GM21723 (cell line): ENCODE measurements around the gene CXCL5.

Experiments used
- ATAC-seq: cut with Tn5 transposase; IDR thresholded peaks from one replicate; pipeline ENCODE4 v1.9.1; 2021; ENCODE audit warnings: mild to moderate bottlenecking, moderate library complexity; ENCODE audit not compliant: unreplicated experiment

CXCL5 gene

GRCh38 chr4:73998040-73999011, at the start of gene CXCL5:
TSS of gene CXCL5 (minus strand) at chr4:73998677. CDS start at chr4:73998581, 96 bp downstream.
- no peak for ATAC-seq

- ATAC-seq = no peak
These were observed 48.7 kb upstream of the CXCL5 start for GRCh38 chr4:74047152-74047551.

- ATAC-seq = no peak
These were observed 47.3 kb upstream of the CXCL5 start for GRCh38 chr4:74045772-74046171.

- no peak for ATAC-seq
These were observed 46.8 kb upstream of the CXCL5 start for GRCh38 chr4:74045247-74045646.

GRCh38 chr4:74044677-74045076, 46.2 kb upstream of the CXCL5 start:
- ATAC-seq = no peak

GRCh38 chr4:74042681-74043080, 44.2 kb upstream of the CXCL5 start:
- ATAC-seq = no peak

- ATAC-seq = no peak
These were observed 42.9 kb upstream of the CXCL5 start for GRCh38 chr4:74041418-74041817.

- ATAC-seq = no peak
These were observed 40.9 kb upstream of the CXCL5 start for GRCh38 chr4:74039315-74039763.

- peak; percentile 70 for ATAC-seq
These were observed 40.2 kb upstream of the CXCL5 start, which contains the start of gene CXCL3 for GRCh38 chr4:74038425-74039314. TSS of gene CXCL3 (minus strand) at chr4:74038689. CDS start at chr4:74038611, 78 bp downstream.

- ATAC-seq = no peak
These were observed 39.6 kb upstream of the CXCL5 start for GRCh38 chr4:74038086-74038424.

GRCh38 chr4:74037076-74037955, 38.8 kb upstream of the CXCL5 start:
- ATAC-seq = no peak

GRCh38 chr4:74033739-74034138, 35.3 kb upstream of the CXCL5 start:
- ATAC-seq = no peak

GRCh38 chr4:74032064-74032463, 33.6 kb upstream of the CXCL5 start:
- ATAC-seq = no peak

- no peak for ATAC-seq
These were observed 33.1 kb upstream of the CXCL5 start for GRCh38 chr4:74031576-74031975.

GRCh38 chr4:74030285-74030684, 31.8 kb upstream of the CXCL5 start:
- ATAC-seq = no peak

- ATAC-seq = no peak
These were observed 30.0 kb upstream of the CXCL5 start for GRCh38 chr4:74028504-74028903.

GRCh38 chr4:74023709-74024108, 25.2 kb upstream of the CXCL5 start:
- no peak for ATAC-seq

GRCh38 chr4:74021601-74022000, 23.1 kb upstream of the CXCL5 start:
- ATAC-seq = no peak

- ATAC-seq = no peak
These were observed 20.3 kb upstream of the CXCL5 start for GRCh38 chr4:74018771-74019170.

- no peak for ATAC-seq
These were observed 19.6 kb upstream of the CXCL5 start for GRCh38 chr4:74018116-74018515.

- no peak for ATAC-seq
These were observed 17.6 kb upstream of the CXCL5 start for GRCh38 chr4:74016068-74016467.
